Stimulated activated CD8-positive, alpha-beta memory T cell treated with anti-CD3 and anti-CD28 coated beads, Interleukin-15, amount 100 ng/mL, for 24 hours (primary cell): ENCODE measurements around the gene SYVN1.
A peak's percentile ranks its signal among the peaks of the same experiment; 100 is the strongest.
"Not testable (repeated sequence)": the region's sequence is repeated elsewhere in the genome, so short reads cannot be mapped to it uniquely, and the experiment has no call there.

Source experiments
- DNase-seq: peaks from one replicate; pipeline ENCODE4 v3.0.0-alpha.2; 2020; ENCODE audit warnings: low read depth

SYVN1 gene

GRCh38 chr11:65134240-65134951 is at the start of gene SYVN1:
SYVN1 (minus strand) TSS chr11:65134519; CDS start chr11:65133601, 918 bp downstream.
- DNase-seq, result peak; percentile 88

GRCh38 chr11:65183201-65183891 is 49.0 kb upstream of the SYVN1 start:
- no peak for DNase-seq

- DNase-seq, result no peak
These were observed 48.2 kb upstream of the SYVN1 start for GRCh38 chr11:65182258-65183170.

GRCh38 chr11:65181569-65182257 is 47.4 kb upstream of the SYVN1 start, which contains the start of gene CAPN1:
CAPN1 (plus strand) TSS chr11:65181928; CDS start chr11:65182702, 774 bp downstream.
- peak; percentile 36 for DNase-seq

- no peak for DNase-seq
These were observed 46.7 kb upstream of the SYVN1 start for GRCh38 chr11:65180877-65181568.

- not testable (repeated sequence) for DNase-seq
These were observed 40.3 kb upstream of the SYVN1 start for GRCh38 chr11:65174571-65175010.

- DNase-seq, result no peak
These were observed 38.3 kb upstream of the SYVN1 start for GRCh38 chr11:65172600-65172999.

GRCh38 chr11:65170058-65170534 is 35.8 kb upstream of the SYVN1 start, which contains the start of gene SPDYC:
SPDYC (plus strand) TSS chr11:65170233; CDS start chr11:65171358, 1,125 bp downstream.
- no peak for DNase-seq

GRCh38 chr11:65169164-65169641 is 34.9 kb upstream of the SYVN1 start:
- DNase-seq, result no peak

- no peak for DNase-seq
These were observed 33.3 kb upstream of the SYVN1 start for GRCh38 chr11:65167656-65168055.

- no peak for DNase-seq
These were observed 32.6 kb upstream of the SYVN1 start for GRCh38 chr11:65166893-65167292.

GRCh38 chr11:65165410-65166317 is 31.3 kb upstream of the SYVN1 start:
- DNase-seq, result no peak

GRCh38 chr11:65163684-65164083 is 29.4 kb upstream of the SYVN1 start:
- DNase-seq, result no peak

GRCh38 chr11:65160643-65161042 is 26.3 kb upstream of the SYVN1 start:
- no peak for DNase-seq

GRCh38 chr11:65159012-65159411 is 24.7 kb upstream of the SYVN1 start:
- DNase-seq, result no peak

- DNase-seq, result no peak
These were observed 23.0 kb upstream of the SYVN1 start for GRCh38 chr11:65157336-65157735.

- DNase-seq, result no peak
These were observed 22.6 kb upstream of the SYVN1 start for GRCh38 chr11:65156926-65157325.

GRCh38 chr11:65156256-65156655 is 21.9 kb upstream of the SYVN1 start:
- no peak for DNase-seq

GRCh38 chr11:65152122-65152521 is 17.8 kb upstream of the SYVN1 start:
- DNase-seq, result no peak
